Measurements from ENCODE around the gene DAG1. TPM values are rescaled to one million over a fixed set of nuclear protein-coding genes. Genes with fewer than 3 reads are reported as not detected.

The DAG1 gene
- total RNA-seq = 114 and 120 TPM in 2 replicates

DNA sequence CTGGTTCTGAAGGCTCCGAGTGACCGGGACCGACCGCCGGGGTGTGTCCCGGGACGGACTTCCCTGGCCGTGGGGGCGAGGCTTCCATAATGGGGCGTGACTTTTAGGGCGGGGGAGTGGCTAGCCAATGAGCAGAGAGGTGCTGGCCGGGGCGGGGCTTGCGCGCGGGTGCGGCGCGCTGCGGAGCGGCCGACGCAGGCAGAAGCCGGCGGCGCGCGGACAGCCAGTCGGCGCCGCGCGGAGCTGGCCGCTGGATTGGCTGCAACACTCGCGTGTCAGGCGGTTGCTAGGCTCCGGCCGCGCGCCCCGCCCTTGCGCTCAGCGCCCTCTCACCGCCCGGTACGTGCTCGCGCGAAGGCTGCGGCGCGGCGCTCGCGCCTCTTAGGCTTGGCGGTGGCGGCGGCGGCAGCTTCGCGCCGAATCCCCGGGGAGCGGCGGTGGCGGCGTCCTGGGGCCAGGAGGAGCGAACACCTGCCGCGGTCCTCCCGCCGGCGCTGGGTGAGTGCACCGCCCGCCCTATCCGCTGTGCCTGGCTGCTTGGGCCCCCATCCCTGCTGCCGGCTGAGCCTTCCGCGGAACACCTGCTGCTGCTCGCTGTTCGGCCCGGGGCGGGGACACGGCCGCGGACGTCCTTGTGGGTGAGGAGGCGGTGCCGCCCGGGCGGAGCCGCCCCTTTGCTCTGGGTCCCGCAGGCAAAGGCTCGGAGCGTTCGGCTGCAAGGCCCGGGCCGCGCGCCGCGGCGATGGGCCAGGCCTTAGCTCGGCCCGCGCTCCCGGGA, at the start of gene DAG1:
Gene DAG1 (plus strand): TSS at position 332 of the 778 bp plus-strand sequence. CDS start 40,268 bp downstream, outside the sequence.

GRCh38 chr3:49422379-49423248, 47.5 kb upstream of the DAG1 start, which contains the start of gene AMT:
TSS of gene AMT (minus strand) at chr3:49422473. CDS start at chr3:49422450, 23 bp downstream.

GRCh38 chr3:49553692-49554632, 83.9 kb downstream of the DAG1 start, which contains the start of gene BSN:
TSS of gene BSN (plus strand) at chr3:49554477. CDS start at chr3:49554603, 126 bp downstream.

Small RNA genes within 50 kb of the gene (small RNA-seq; reads per million reads assigned to genes)
- gene RNA5SP130 = not detected

Other genes with a start within 250 kb of the DAG1 start
- gene C3orf62, start 193.0 kb upstream of the DAG1 start, total RNA-seq = 1.6 and 3.2 TPM in 2 replicates
- 14.9 and 21.3 TPM in 2 replicates for gene USP4, start 130.2 kb upstream of the DAG1 start, total RNA-seq
- gene GPX1, start 111.9 kb upstream of the DAG1 start, total RNA-seq = 140 and 159 TPM in 2 replicates
- 614 and 788 TPM in 2 replicates for gene RHOA, start 58.3 kb upstream of the DAG1 start, total RNA-seq
- 35.9 and 40.9 TPM in 2 replicates for gene TCTA, start 57.8 kb upstream of the DAG1 start, total RNA-seq
- 0.49 and 1.9 TPM in 2 replicates for gene AMT, start 47.8 kb upstream of the DAG1 start, total RNA-seq
- 8.9 and 12.3 TPM in 2 replicates for gene NICN1, start 40.9 kb upstream of the DAG1 start, total RNA-seq
- gene BSN, start 84.2 kb downstream of the DAG1 start, total RNA-seq = under 0.01 and 0.16 TPM in 2 replicates
- 83.4 and 103 TPM in 2 replicates for gene APEH, start 204.1 kb downstream of the DAG1 start, total RNA-seq
- 4.4 and 6.1 TPM in 2 replicates for gene MST1, start 219.2 kb downstream of the DAG1 start, total RNA-seq
- 26.9 and 27.9 TPM in 2 replicates for gene RNF123, start 219.3 kb downstream of the DAG1 start, total RNA-seq
- gene AMIGO3, start 249.4 kb downstream of the DAG1 start, total RNA-seq = 1.5 and 1.8 TPM in 2 replicates

All from hair follicle dermal papilla cell (primary cell).